ENCODE measurements around the gene PLXNC1. TPM values are rescaled to one million over a fixed set of nuclear protein-coding genes. Genes with fewer than 3 reads are reported as not detected.

PLXNC1 gene
- total and polyA plus RNA-seq, 2 experiments from 2014 or later: 0.78 to 1.9 TPM

DNA sequence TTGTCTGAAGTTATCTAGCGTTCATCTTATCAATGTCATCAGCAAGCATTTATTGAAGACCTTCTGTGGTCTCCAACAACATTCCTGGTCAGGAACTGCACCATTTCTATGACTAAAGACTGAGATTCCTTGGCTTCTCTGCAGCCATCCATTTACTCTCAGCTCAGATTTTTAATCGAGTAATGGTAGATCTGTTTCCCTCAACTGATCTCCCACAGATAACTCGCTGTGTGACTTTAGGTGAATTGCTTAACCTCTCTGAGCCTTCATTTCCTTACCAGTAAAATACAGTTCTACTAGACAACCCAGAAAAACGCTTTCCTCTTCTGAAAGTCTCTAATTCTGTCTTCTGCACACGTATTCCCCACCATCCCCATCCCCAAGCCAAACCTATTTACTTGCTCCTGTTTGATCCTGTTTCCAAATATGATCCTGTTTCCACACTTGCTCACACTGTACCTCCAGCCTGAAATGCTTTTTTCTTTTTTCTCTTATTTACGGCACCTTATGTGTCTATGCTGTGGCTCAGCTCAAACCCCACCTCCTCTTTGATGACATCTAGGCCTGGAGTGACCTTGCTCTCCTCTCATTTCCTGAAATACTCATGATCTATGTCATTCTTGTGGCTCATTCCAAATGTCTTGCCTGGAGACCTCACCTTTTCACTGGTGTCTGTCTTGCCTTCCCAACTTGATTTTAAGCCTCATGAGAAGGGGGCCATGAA, 21.8 kb downstream of the PLXNC1 start:
- Histone ChIP-seq H3F3A (ENCODE audit: insufficient read depth) (peaks cover 19% of the 10 kb centered on the region; the same call in 1 of the 2 replicates), H2AFZ (no peak overlapping the region), H3K9me3 (ENCODE audit: low read depth) (no peaks in the 10 kb centered on the region), H3K4me3 (no peak overlapping the region), H3K9me2 (ENCODE audit: insufficient read depth) (no peaks in the 10 kb centered on the region), H3K79me2 (ENCODE audit: insufficient read depth) (no peaks in the 10 kb centered on the region), H4K20me1 (ENCODE audit: insufficient read depth) (no peaks in the 10 kb centered on the region), H3K4me1 (ENCODE audit: insufficient read depth) (peaks cover 18% of the 10 kb centered on the region), H3K9ac (no peak overlapping the region), H3K27me3 (replicated peaks; ENCODE audit: insufficient read depth) (no peaks in the 10 kb centered on the region), H3K4me2 (ENCODE audit: unreplicated experiment) (no peak overlapping the region), H3K27ac (no peak overlapping the region), H3K36me3 (ENCODE audit: low read depth) (no peaks in the 10 kb centered on the region)
- in situ Hi-C loops (cut with MboI): no loop called here
- DNase-seq: no peak
- WGBS, 2 experiments (ENCODE audit: low coverage in 1 of 2, low lambda C conversion rate in 2 of 2, missing lambda C conversion rate in 2 of 2): 90 to 93% methylated on average over 6 of the region's 6 CpGs
- TF ChIP-seq EZH2phosphoT487 (IDR thresholded peaks at IDR 0.05; ENCODE audit: insufficient read depth, low read depth) (no peak), EZH2 (IDR thresholded peaks at IDR 0.05; ENCODE audit: insufficient read depth, poor library complexity, severe bottlenecking) (no peak)

DNA sequence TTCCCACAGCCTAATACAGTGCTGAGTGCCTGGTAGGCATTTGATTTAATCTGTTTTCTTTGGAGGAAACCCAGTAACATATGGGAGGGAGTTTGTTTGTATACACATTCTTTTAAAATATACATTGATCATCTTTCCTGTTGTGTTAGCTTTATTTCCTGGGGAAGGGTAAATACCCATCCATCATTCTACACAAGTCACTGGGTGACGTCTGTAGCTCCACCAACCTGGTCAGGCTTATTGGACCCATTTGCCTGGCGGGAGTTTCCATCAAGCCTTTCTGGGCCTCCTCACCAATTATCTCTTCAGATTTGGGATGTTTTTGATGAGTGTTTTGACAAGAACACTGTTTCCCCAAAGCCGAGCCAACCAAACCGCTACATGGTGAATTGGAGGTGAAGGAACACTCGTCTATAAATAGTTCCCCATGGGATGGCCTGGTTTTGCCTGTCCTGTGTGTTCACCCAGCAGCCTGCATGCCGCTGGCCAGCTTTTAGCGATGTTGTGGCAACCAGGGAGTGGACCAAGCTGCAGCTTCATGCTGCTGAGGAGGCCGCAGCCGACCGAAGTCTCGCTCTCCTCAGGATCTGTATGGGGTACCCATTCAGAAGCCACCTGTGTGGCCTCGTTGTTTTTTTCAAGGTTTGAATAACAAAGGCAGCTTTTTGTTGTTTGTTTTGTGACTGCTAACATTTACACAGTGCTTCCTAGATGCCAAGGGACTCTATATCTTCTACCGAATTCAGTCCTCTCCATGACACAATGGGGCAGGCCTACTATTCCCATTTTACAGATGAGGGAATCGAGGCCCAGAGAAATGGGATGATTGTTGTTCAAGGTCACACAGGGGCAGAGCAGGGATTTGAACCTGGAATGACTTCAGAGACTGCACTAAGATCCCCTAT, 22.6 kb downstream of the PLXNC1 start:
- in situ Hi-C loops (cut with MboI): no loop called here
- Histone ChIP-seq H3K4me2 (ENCODE audit: unreplicated experiment) (no peak overlapping the region), H3K4me3 (no peak overlapping the region), H3K36me3 (ENCODE audit: low read depth) (no peaks in the 10 kb centered on the region), H4K20me1 (ENCODE audit: insufficient read depth) (no peaks in the 10 kb centered on the region), H3K4me1 (ENCODE audit: insufficient read depth) (peaks cover 23% of the 10 kb centered on the region), H3K27ac (no peak overlapping the region), H3K9me3 (ENCODE audit: low read depth) (no peaks in the 10 kb centered on the region), H3K9me2 (ENCODE audit: insufficient read depth) (no peaks in the 10 kb centered on the region), H3F3A (ENCODE audit: insufficient read depth) (peaks cover 19% of the 10 kb centered on the region; the same call in 1 of the 2 replicates), H2AFZ (no peak overlapping the region), H3K9ac (no peak overlapping the region), H3K27me3 (replicated peaks; ENCODE audit: insufficient read depth) (no peaks in the 10 kb centered on the region), H3K79me2 (ENCODE audit: insufficient read depth) (no peaks in the 10 kb centered on the region)
- WGBS, 2 experiments (ENCODE audit: low coverage in 1 of 2, low lambda C conversion rate in 2 of 2, missing lambda C conversion rate in 2 of 2): 97% methylated on average over 14 of the region's 14 CpGs
- DNase-seq: no peak
- TF ChIP-seq EZH2phosphoT487 (IDR thresholded peaks at IDR 0.05; ENCODE audit: insufficient read depth, low read depth) (no peak), EZH2 (IDR thresholded peaks at IDR 0.05; ENCODE audit: insufficient read depth, poor library complexity, severe bottlenecking) (no peak)

DNA sequence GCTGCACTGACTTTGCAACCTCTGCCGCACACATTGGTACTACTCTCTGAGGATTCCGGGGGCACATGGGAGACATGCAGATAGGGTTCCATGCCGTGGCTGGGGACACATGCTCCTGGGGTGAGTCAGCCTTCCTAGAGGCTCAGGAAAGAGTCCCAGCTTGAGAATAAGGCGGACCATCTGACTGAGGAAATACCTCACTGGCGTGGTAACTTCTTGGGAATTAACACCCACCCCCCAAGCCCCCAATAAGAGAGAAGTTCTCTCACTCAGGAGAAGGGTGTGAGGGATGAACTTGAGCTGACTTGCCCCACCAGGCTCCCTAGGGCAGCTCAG, 23.2 kb downstream of the PLXNC1 start:
- Histone ChIP-seq H3K27me3 (replicated peaks; ENCODE audit: insufficient read depth) (no peaks in the 10 kb centered on the region), H3K4me2 (ENCODE audit: unreplicated experiment) (no peak overlapping the region), H3K79me2 (ENCODE audit: insufficient read depth) (no peaks in the 10 kb centered on the region), H3K9me2 (ENCODE audit: insufficient read depth) (no peaks in the 10 kb centered on the region), H3K9ac (no peak overlapping the region), H3K4me1 (ENCODE audit: insufficient read depth) (peaks cover 27% of the 10 kb centered on the region), H2AFZ (no peak overlapping the region), H3K27ac (no peak overlapping the region), H3F3A (ENCODE audit: insufficient read depth) (peaks cover 19% of the 10 kb centered on the region; the same call in 1 of the 2 replicates), H3K4me3 (no peak overlapping the region), H4K20me1 (ENCODE audit: insufficient read depth) (no peaks in the 10 kb centered on the region), H3K9me3 (ENCODE audit: low read depth) (no peaks in the 10 kb centered on the region), H3K36me3 (ENCODE audit: low read depth) (no peaks in the 10 kb centered on the region)
- DNase-seq: peak; percentile 28
- in situ Hi-C loops (cut with MboI): no loop called here
- 70 to 80% methylated on average over 5 of the region's 5 CpGs for WGBS, 2 experiments (ENCODE audit: low coverage in 1 of 2, low lambda C conversion rate in 2 of 2, missing lambda C conversion rate in 2 of 2)
- no peak for TF ChIP-seq EZH2phosphoT487 (IDR thresholded peaks at IDR 0.05; ENCODE audit: insufficient read depth, low read depth)
- no peak for TF ChIP-seq EZH2 (IDR thresholded peaks at IDR 0.05; ENCODE audit: insufficient read depth, poor library complexity, severe bottlenecking)

DNA sequence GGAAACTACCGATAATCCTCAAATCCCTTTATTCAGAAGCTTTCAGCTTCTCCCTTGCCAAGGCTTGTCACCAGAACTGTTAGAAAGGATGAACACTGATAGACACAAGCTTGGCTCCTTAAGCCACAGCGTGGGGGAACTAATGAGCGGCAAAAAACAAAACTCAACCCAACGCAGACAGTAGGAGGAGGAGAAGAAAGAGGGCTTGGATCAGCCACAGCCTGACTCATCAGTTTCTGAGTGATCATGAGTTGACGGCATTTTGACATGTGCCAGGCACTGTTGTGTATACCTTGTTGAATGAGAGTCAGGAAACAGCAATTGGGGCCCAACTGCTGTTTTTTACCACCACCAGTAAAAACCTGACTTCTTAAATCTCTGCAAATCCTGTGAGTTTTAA, 23.7 kb downstream of the PLXNC1 start:
- no peak overlapping the region for H3K9ac ChIP-seq
- peak; percentile 10 for DNase-seq
- no peaks in the 10 kb centered on the region for H4K20me1 ChIP-seq (ENCODE audit: insufficient read depth)
- H3K27me3 ChIP-seq (replicated peaks; ENCODE audit: insufficient read depth): no peaks in the 10 kb centered on the region
- no peaks in the 10 kb centered on the region for H3K9me2 ChIP-seq (ENCODE audit: insufficient read depth)
- 88 to 94% methylated on average over 5 of the region's 5 CpGs for WGBS, 2 experiments (ENCODE audit: low coverage in 1 of 2, low lambda C conversion rate in 2 of 2, missing lambda C conversion rate in 2 of 2)
- no peak overlapping the region for H3K27ac ChIP-seq
- H3K4me1 ChIP-seq (ENCODE audit: insufficient read depth): peaks cover 27% of the 10 kb centered on the region
- in situ Hi-C loops (cut with MboI): no loop called here
- no peaks in the 10 kb centered on the region for H3K9me3 ChIP-seq (ENCODE audit: low read depth)
- H3K4me3 ChIP-seq: no peak overlapping the region
- no peaks in the 10 kb centered on the region for H3K36me3 ChIP-seq (ENCODE audit: low read depth)
- H3K4me2 ChIP-seq (ENCODE audit: unreplicated experiment): peak overlapping the region; percentile 75
- TF ChIP-seq EZH2phosphoT487 (IDR thresholded peaks at IDR 0.05; ENCODE audit: insufficient read depth, low read depth): no peak
- TF ChIP-seq EZH2 (IDR thresholded peaks at IDR 0.05; ENCODE audit: insufficient read depth, poor library complexity, severe bottlenecking): no peak
- H2AFZ ChIP-seq: no peak overlapping the region
- H3K79me2 ChIP-seq (ENCODE audit: insufficient read depth): no peaks in the 10 kb centered on the region
- peaks cover 19% of the 10 kb centered on the region; the same call in 1 of the 2 replicates for H3F3A ChIP-seq (ENCODE audit: insufficient read depth)
